ENCODE results near the gene B4GALT6.
"Not testable (repeated sequence)": the region's sequence is repeated elsewhere in the genome, so short reads cannot be mapped to it uniquely, and the experiment has no call there.

B4GALT6 gene

DNA sequence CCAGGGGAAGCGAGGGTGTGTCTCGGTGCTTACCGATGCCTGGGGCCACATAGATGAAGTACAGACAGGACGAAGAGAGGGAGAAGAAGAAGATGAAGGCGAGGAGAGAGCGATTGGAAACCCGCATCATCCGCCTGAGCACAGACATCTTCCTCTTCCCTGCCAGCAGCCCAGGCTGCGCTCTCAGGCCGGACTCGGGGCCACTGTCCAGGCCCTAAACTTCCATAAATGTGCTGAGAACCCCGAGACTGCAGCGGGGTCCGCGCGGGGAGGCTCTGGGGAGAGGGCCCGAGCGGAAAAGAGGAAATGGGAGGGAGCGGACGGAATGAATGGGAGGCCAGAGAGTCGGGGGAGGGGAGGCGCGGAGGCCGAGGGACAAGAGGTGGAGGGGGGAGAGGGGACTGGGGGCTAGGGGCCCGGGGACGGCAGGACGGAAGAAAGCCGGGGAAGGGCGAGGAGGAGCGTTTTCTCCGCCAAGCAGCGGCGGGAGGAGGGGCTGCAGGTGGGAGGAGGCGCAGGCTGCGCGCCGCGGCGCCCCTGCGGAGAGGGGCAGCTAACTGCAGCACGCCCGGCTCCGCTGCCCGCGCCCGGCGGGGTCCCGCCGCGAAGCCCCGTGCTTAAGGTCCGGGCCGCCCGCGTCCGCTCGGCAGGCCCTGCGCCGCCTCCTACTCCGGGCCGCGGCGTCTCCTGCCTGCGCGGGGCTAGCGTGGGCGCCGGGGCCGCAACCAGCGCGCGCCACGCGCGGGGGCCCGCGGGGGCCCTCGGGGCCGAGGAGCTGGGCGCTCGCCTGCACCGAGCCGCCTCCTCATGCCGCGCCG, at the start of gene B4GALT6:
TSS of gene B4GALT6 (minus strand) at position 303 of the 818 bp plus-strand sequence. CDS start at position 148, 155 bp downstream.
- no peak for DNase-seq (ENCODE audit: low spot score)

DNA sequence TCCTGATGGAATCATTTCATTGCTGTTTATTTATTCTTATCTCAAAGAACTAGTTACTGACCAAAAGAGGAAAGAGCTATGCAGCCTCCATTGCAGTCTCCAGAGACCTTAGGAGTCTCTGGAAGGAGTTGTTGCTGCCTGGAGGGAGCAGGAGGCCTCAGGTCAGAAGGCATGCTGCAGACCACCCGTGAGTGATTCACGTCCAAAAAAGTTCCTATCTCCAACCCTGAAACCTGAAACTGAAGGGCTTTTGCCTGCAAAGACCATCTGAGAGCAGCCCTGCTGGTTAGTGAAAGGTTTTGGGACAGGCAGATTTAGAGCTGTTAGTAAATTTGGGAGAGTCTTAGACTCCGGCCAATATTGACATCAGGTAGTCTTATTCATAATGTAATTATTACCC, 47.2 kb upstream of the B4GALT6 start:
- DNase-seq (ENCODE audit: low spot score) = no peak

- DNase-seq (ENCODE audit: low spot score) = not testable (repeated sequence)
Measured at GRCh38 chr18:31729196-31729595, 44.8 kb upstream of the B4GALT6 start.

GRCh38 chr18:31723990-31724711, 39.8 kb upstream of the B4GALT6 start:
- no peak for DNase-seq (ENCODE audit: low spot score)

- no peak for DNase-seq (ENCODE audit: low spot score)
Measured at GRCh38 chr18:31723639-31723989, 39.2 kb upstream of the B4GALT6 start.

- peak; percentile 74 for DNase-seq (ENCODE audit: low spot score)
Measured at GRCh38 chr18:31722369-31722957, 38.1 kb upstream of the B4GALT6 start.

- no peak for DNase-seq (ENCODE audit: low spot score)
Measured at GRCh38 chr18:31721601-31722000, 37.2 kb upstream of the B4GALT6 start.

- DNase-seq (ENCODE audit: low spot score) = no peak
Measured at GRCh38 chr18:31720867-31721266, 36.5 kb upstream of the B4GALT6 start.

GRCh38 chr18:31719363-31720006, 35.1 kb upstream of the B4GALT6 start:
- DNase-seq (ENCODE audit: low spot score) = no peak

DNA sequence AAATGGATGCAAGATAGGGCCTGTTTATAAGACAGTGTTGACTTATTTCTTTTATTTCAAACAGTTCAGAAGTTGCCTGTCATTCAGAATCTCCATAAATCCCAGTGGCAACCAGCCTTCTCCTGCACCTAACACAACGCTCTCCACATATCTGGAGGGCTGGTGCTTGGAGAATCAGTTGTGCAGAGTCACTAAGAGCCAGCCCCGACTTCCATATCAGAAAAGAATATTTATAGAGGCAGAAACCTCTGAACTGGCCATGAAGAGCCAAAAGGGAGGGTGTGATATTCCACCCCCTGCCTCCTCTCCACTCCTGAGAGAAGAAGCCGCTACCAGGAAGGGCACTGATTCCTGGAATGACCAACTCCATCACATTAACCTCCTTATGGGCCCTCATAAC, 34.0 kb upstream of the B4GALT6 start:
- no peak for DNase-seq (ENCODE audit: low spot score)

DNA sequence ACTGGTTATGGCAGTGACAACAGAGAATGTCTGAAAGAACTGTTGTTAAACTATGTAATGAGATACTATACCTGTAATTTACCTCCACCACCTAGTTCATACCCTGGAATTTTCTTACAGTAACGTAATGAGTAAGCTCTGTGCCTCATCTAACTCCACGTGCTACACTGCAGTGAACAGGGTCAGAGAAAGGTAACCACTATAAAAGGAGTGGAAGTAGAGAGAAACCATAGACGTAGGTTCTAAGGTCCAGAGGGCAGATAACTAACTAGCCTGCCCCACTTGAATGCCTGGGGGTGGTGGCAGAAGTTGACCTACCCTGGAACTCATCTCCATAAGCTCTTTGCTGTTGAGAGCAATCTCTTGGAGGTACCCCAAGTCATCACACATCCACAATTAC, 32.0 kb upstream of the B4GALT6 start:
- DNase-seq (ENCODE audit: low spot score) = no peak

GRCh38 chr18:31711365-31712172, 27.2 kb upstream of the B4GALT6 start:
- DNase-seq (ENCODE audit: low spot score) = no peak

DNA sequence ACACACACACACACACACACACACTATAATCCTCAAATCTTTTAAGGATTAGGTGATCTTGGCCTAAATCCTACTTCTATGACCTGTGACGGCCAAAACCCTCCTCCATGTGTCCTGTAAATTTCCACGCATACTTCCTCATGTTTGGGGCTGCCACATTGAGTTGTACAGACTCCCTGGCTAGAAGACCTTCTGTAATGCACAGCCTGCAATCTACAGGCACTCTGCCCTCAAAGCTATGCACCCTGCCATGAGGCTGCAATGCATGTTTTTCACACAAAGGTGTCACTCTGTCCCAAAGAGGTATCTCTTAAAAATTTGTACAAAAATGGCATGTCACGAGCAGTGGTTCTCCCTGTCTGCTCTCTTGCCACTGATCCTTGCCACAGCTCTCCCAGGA, 26.4 kb upstream of the B4GALT6 start:
- no peak for DNase-seq (ENCODE audit: low spot score)

GRCh38 chr18:31707815-31708214, 23.4 kb upstream of the B4GALT6 start:
- DNase-seq (ENCODE audit: low spot score) = no peak

DNA sequence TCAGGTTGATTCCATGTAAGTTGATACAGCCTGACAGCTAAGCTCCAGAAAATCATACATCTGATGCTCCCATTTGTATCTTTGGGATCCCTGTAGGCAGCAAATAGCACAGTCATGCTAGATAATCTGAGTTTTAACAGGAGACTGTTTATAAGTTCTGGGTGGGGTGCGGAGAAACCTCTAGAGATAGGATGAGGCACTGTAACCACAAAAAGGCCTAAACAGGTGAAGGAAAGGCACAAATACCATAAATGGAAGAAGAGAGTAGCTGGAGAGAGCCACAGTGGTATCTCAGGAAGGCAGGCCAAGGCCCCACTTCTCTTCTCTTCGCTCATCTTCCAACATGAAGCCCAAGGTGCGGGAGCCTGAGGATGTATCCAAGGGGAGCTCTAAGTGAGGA, 18.1 kb upstream of the B4GALT6 start:
- no peak for DNase-seq (ENCODE audit: low spot score)

DNA sequence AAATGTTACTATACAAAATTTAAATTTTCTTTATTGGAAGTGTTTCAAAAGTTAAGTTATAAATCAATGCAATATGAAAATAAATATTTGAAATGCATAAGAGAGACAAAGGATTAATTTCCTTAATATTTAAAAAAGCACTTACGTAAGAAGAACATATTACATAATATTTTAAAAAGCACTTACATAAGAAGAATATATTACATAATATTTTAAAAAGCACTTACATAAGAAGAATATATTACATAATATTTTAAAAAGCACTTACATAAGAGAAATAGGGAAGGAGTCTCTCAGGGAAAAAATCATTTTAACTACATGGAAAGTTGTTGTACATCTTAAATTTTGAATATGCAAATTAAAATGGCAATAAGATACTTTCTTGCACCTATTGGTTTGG, 17.4 kb upstream of the B4GALT6 start:
- DNase-seq (ENCODE audit: low spot score) = no peak

- DNase-seq (ENCODE audit: low spot score) = no peak
Measured at GRCh38 chr18:31700990-31701389, 16.6 kb upstream of the B4GALT6 start.

DNA sequence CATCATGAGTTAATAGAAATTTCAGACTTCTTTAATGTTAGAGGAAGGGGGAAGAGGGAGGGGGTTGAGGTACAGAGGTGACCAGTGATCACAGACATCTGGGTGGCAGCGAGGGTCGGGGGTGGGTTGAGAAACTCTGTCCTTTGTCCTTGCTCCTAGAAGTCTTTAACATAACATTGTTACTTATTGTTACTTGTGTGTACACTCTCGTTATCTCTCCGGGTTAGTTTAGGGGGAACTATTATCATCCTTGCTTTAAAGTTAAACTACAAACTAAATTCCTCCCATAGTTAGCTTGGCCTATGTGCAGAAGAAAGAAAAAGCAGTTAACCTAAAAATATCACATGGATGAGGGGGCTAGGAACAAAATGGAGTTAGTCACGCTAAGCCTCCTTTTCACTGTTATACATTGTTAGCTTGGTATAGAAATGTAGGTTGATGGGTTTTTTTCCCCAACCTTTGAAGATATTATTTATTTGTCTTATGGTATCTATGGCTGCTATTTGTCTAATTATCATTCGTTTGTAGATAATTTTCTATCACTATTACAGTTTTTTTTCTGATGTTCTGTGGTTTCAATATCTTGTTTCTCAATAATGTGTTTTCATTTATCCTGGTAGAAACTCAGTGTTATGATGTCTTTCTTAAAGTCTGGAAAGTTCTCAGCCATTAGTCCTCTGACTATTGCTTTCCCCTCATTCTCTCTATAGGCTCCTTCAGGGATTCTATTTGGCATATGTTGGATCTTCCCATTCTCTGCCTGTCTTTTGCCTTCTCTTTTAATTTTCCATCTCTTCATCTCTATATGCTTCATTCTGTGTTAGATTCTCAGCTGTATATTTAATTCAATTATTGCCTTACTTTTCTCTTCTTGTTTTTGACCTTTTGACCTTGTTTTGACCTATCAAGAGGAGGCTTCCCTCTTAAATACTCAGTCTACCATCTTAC, 13.2 kb upstream of the B4GALT6 start:
- no peak for DNase-seq (ENCODE audit: low spot score)

GRCh38 chr18:31695989-31696388, 11.6 kb upstream of the B4GALT6 start:
- no peak for DNase-seq (ENCODE audit: low spot score)

GRCh38 chr18:31694297-31694696, 9.9 kb upstream of the B4GALT6 start:
- no peak for DNase-seq (ENCODE audit: low spot score)

DNA sequence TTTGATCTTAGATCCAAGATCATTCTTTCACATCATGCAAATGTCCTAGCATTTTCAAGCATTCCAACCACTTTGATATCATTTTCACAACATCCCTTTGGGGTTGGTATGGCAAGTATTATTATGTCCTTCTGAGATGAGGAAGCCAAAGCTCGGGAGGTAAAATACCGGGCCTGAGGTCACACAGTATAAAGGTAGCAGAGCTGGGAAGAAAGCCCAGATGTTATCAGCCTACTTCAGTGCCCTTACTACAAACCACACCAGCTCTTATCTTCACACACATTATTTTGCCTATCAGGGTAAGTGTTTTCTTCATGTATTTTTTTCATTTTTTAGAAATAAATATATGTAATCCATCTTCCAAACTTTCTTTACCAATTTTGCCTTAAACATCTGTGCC, 4.2 kb upstream of the B4GALT6 start:
- no peak for DNase-seq (ENCODE audit: low spot score)

Data from putamen (tissue), 1 donor.